Fibroblast of the aortic adventitia (primary cell): ENCODE results near the gene KRT23. TPM values are rescaled to one million over a fixed set of nuclear protein-coding genes. Genes with fewer than 3 reads are reported as not detected.

Source experiments
- DNase-seq: peaks from one replicate; pipeline ENCODE4 v3.0.0-alpha.2; 2010; ENCODE audit warnings: low read depth
- H3K4me3 ChIP-seq: 2 replicates; pipeline ENCODE4 v1.5.1; 2011; ENCODE audit warnings: low read depth, mild to moderate bottlenecking, control low read depth, low read length, moderate library complexity
- CTCF ChIP-seq: IDR thresholded peaks from 2 replicates; pipeline ENCODE4 v1.5.1; 2011; ENCODE audit warnings: mild to moderate bottlenecking, low read length, control low read depth, inconsistent platforms; ENCODE audit not compliant: insufficient read depth
- total RNA-seq: library from RNA; depleted of rRNA; stranded (reverse); fragments of >200 nt; gene quantifications from 2 replicates; pipeline ENCODE4 v1.2.3, GENCODE V29; 2012; ENCODE audit warnings: low replicate concordance

Gene KRT23
- total RNA-seq, 1 donor, result not detected

- DNase-seq, result no peak
- no peak for TF ChIP-seq CTCF
- H3K4me3 ChIP-seq, result no peak overlapping the region
Observed at GRCh38 chr17:40978575-40979151, 41.2 kb upstream of the KRT23 start.

GRCh38 chr17:40975516-40975915, 38.1 kb upstream of the KRT23 start:
- DNase-seq, result no peak
- TF ChIP-seq CTCF, result no peak
- no peak overlapping the region for H3K4me3 ChIP-seq

- no peak for TF ChIP-seq CTCF
- H3K4me3 ChIP-seq, result no peak overlapping the region
- DNase-seq, result no peak
Observed at GRCh38 chr17:40974366-40974765, 36.9 kb upstream of the KRT23 start.

- TF ChIP-seq CTCF, result no peak
- H3K4me3 ChIP-seq, result no peak overlapping the region
- no peak for DNase-seq
Observed at GRCh38 chr17:40967582-40967981, 30.1 kb upstream of the KRT23 start.

GRCh38 chr17:40966848-40967247, 29.4 kb upstream of the KRT23 start, which contains the start of gene KRT39:
Gene KRT39, minus strand, starts transcription at chr17:40966948. Its CDS starts 92 bp downstream, at chr17:40966856.
- no peak within 1 kb of the TSS for H3K4me3 ChIP-seq
- no peak for DNase-seq
- no peak for TF ChIP-seq CTCF

GRCh38 chr17:40963838-40964237, 26.4 kb upstream of the KRT23 start:
- TF ChIP-seq CTCF, result peak; percentile 83
- DNase-seq, result peak; percentile 49

GRCh38 chr17:40962059-40962561, 24.7 kb upstream of the KRT23 start:
- H3K4me3 ChIP-seq, result no peak overlapping the region
- TF ChIP-seq CTCF, result no peak
- DNase-seq, result no peak

More at GRCh38 chr17:40963838-40964237, 26.4 kb upstream of the KRT23 start:
- H3K4me3 ChIP-seq, result no peak overlapping the region
